Measurements from ENCODE around the gene TOB1. TPM values are rescaled to one million over a fixed set of nuclear protein-coding genes. Genes with fewer than 3 reads are reported as not detected.

TOB1 gene
- total RNA-seq, 2 experiments from 2014 or later, result 81.8 to 99.0 TPM

Other genes with a start within 250 kb of the TOB1 start
- not detected for gene ABCC3, start 231.5 kb downstream of the TOB1 start, total RNA-seq
- gene ANKRD40, start 158.4 kb downstream of the TOB1 start, total RNA-seq, result 10 to 100 TPM; 31.1 to 34.2 TPM
- 100 to 1,000 TPM; 108 to 139 TPM for gene LUC7L3, start 146.8 kb downstream of the TOB1 start, total RNA-seq
- not detected for gene ANKRD40CL, start 98.8 kb downstream of the TOB1 start, total RNA-seq
- not detected for gene WFIKKN2, start 30.8 kb downstream of the TOB1 start, total RNA-seq

Measured in activated CD4-positive, alpha-beta T cell treated with anti-CD3 and anti-CD28 coated beads, Interleukin-2, amount 10 ng/mL, durations not matched to agents 7 days and 5 days (primary cell).